Measurements from ENCODE around the gene PTPN5. TPM values are rescaled to one million over a fixed set of nuclear protein-coding genes. Genes with fewer than 3 reads are reported as not detected.

The PTPN5 gene
- polyA plus RNA-seq, 4 donors: 0.22 to 1.6 TPM; not detected in 2

DNA sequence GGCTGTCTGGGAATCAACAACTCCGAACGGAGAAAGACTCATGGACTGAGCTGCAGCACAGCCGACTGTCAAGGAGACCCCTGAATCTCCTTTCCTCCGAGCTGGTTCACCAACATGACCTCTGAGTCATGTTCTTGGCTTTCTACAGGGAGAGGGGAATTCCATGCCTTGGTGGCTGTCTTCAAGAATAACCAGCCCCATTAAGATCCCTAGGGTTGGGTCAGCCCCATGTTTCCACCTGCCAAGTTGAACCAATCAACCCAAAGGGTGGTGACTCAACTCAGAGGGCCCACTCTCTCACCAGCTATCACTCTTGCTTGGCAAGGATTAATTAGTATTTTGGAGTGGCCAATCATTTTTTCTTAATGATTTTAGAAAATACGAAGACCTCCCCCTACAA is 37.3 kb downstream of the PTPN5 start:
- Histone ChIP-seq H3K27ac (ENCODE audit: low read depth in 1 of 3, low read length in 2 of 3) (no peak overlapping the region), H3K27me3 (ENCODE audit: control insufficient read depth in 3 of 3, insufficient read depth in 3 of 3, low read length in 3 of 3) (no peaks in the 10 kb centered on the region), H3K4me3 (ENCODE audit: low read depth in 1 of 3, low read length in 3 of 3) (no peak overlapping the region), H3K4me1 (ENCODE audit: control insufficient read depth in 3 of 3, insufficient read depth in 2 of 3, low read depth in 1 of 3, low read length in 2 of 3) (no peaks in the 10 kb centered on the region), H3K9me3 (ENCODE audit: control insufficient read depth in 2 of 2, insufficient read depth in 1 of 2, low read depth in 1 of 2, low read length in 1 of 2) (no peaks in the 10 kb centered on the region), H3K36me3 (ENCODE audit: control insufficient read depth in 3 of 3, insufficient read depth in 2 of 3, low read depth in 1 of 3, low read length in 3 of 3) (no peaks in the 10 kb centered on the region)
- no peak for DNase-seq
- WGBS, 3 donors: 42 to 89% (median 52%) methylated on average over 4 to 5 of the region's 5 CpGs
- no peak for FAIRE-seq

DNA sequence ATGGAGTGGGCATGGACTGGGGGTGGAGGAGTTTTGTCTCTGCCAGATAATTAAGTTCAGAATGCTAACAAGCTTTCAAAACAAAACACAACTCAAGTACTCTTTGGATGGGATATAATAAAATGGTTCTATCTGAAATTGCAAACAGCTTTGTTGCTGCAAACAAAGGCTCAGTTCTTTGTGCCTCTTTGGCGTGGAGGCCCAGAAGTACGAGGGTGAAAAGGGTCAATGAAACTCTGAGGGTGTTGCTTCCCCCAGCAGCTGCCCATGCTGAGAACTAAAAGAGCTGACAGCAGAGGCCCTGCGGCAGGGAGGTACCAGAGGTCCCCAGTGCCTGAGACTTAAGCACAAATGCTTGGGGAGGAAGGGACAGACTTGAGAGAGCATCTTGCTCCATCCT is 39.1 kb downstream of the PTPN5 start:
- FAIRE-seq: no peak

DNA sequence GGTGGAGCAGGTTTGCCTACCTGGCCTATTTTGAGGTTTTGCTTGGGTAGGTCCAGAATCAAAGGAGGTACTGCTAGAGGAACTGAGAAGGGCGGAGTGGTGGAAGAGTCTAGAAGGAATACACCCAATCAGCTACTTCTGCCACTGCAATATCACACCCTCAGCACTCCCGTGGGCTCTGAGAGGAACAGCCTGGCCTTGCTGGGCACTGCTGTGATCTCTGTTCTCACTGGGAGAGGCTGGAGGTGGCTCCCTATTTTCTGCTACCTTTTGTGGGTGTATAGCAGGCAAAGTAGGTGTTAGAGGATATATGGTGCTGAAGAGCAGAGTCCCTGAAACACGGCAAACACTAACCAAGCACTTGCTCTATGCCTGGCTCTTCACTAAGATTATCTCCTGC is 40.7 kb downstream of the PTPN5 start:
- no peak for DNase-seq
- Histone ChIP-seq H3K4me3 (ENCODE audit: low read depth in 1 of 3, low read length in 3 of 3) (no peak overlapping the region), H3K9me3 (ENCODE audit: control insufficient read depth in 2 of 2, insufficient read depth in 1 of 2, low read depth in 1 of 2, low read length in 1 of 2) (no peaks in the 10 kb centered on the region), H3K36me3 (ENCODE audit: control insufficient read depth in 3 of 3, insufficient read depth in 2 of 3, low read depth in 1 of 3, low read length in 3 of 3) (no peaks in the 10 kb centered on the region), H3K27ac (ENCODE audit: low read depth in 1 of 3, low read length in 2 of 3) (no peak overlapping the region), H3K4me1 (ENCODE audit: control insufficient read depth in 3 of 3, insufficient read depth in 2 of 3, low read depth in 1 of 3, low read length in 2 of 3) (no peaks in the 10 kb centered on the region), H3K27me3 (ENCODE audit: control insufficient read depth in 3 of 3, insufficient read depth in 3 of 3, low read length in 3 of 3) (no peaks in the 10 kb centered on the region)
- no peak for FAIRE-seq
- 70 to 81% (median 72%) methylated on average over 3 of the region's 3 CpGs for WGBS, 3 donors

More for the DNA sequence above, 39.1 kb downstream of the PTPN5 start:
- no peak overlapping the region for H3K27ac ChIP-seq (ENCODE audit: low read depth in 1 of 3, low read length in 2 of 3)
- 21 to 50% (median 23%) methylated on average over 3 of the region's 3 CpGs for WGBS, 3 donors
- no peaks in the 10 kb centered on the region for H3K27me3 ChIP-seq (ENCODE audit: control insufficient read depth in 3 of 3, insufficient read depth in 3 of 3, low read length in 3 of 3)
- no peaks in the 10 kb centered on the region for H3K36me3 ChIP-seq (ENCODE audit: control insufficient read depth in 3 of 3, insufficient read depth in 2 of 3, low read depth in 1 of 3, low read length in 3 of 3)
- no peak for DNase-seq
- no peak overlapping the region for H3K4me3 ChIP-seq (ENCODE audit: low read depth in 1 of 3, low read length in 3 of 3)
- H3K9me3 ChIP-seq (ENCODE audit: control insufficient read depth in 2 of 2, insufficient read depth in 1 of 2, low read depth in 1 of 2, low read length in 1 of 2): no peaks in the 10 kb centered on the region
- no peaks in the 10 kb centered on the region for H3K4me1 ChIP-seq (ENCODE audit: control insufficient read depth in 3 of 3, insufficient read depth in 2 of 3, low read depth in 1 of 3, low read length in 2 of 3)

- WGBS, 3 donors: 68 to 76% (median 70%) methylated on average over 12 of the region's 12 CpGs
- Histone ChIP-seq H3K27me3 (ENCODE audit: control insufficient read depth in 3 of 3, insufficient read depth in 3 of 3, low read length in 3 of 3) (no peaks in the 10 kb centered on the region), H3K36me3 (ENCODE audit: control insufficient read depth in 3 of 3, insufficient read depth in 2 of 3, low read depth in 1 of 3, low read length in 3 of 3) (no peaks in the 10 kb centered on the region), H3K4me1 (ENCODE audit: control insufficient read depth in 3 of 3, insufficient read depth in 2 of 3, low read depth in 1 of 3, low read length in 2 of 3) (no peaks in the 10 kb centered on the region), H3K9me3 (ENCODE audit: control insufficient read depth in 2 of 2, insufficient read depth in 1 of 2, low read depth in 1 of 2, low read length in 1 of 2) (no peaks in the 10 kb centered on the region), H3K27ac (ENCODE audit: low read depth in 1 of 3, low read length in 2 of 3) (no peak overlapping the region), H3K4me3 (ENCODE audit: low read depth in 1 of 3, low read length in 3 of 3) (no peak overlapping the region)
- DNase-seq (no peak), FAIRE-seq (no peak)
Observed at GRCh38 chr11:18749681-18750319, 41.8 kb downstream of the PTPN5 start.

DNA sequence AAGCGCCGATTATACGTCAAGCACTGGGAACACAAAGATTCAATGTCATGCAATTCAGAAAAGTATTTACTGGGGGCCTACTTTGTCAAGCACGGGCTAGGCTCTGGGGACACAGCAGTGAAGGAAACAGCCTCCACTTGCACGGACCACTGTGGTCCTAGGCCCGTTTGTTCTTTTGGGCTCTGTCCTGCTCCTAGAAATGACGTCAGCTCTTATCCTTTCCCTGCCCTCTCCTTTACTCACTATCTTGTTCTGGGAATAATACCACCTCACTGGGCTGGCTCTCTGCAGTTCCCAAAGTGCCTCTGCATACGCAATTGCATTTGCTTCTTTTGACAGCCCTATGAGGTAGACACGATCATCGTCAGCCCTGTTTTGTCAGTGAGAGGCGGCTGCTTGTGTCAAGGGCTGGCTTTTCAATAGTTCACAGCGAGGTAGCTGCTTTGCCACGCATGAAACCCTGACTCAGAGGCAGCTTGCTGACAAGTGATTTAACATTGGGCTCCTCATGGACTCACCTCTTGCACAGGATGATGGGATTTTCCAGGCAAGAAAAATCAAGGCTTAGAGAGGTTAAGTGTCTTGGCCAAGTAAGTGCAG is 42.7 kb downstream of the PTPN5 start:
- H3K9me3 ChIP-seq (ENCODE audit: control insufficient read depth in 2 of 2, insufficient read depth in 1 of 2, low read depth in 1 of 2, low read length in 1 of 2): no peaks in the 10 kb centered on the region

DNA sequence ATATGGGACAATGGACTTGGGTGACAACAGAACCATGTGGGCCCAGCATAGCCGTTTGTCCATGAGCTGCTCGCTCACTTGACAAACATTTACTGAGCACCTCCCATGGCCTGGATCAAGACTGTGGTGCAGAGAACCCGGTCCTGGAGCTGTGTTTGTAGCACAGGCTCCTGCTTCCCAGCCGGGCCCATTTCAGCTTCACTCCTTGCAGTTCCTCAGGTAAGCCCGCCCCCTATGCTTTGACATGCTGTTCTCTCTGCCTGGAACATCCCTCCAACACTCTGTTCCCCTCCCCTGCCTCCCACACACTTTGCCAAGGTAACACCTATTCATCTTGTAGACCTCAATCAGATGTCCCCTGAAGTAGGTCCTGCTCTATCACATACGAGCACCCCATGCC is 46.3 kb downstream of the PTPN5 start:
- Histone ChIP-seq H3K36me3 (ENCODE audit: control insufficient read depth in 3 of 3, insufficient read depth in 2 of 3, low read depth in 1 of 3, low read length in 3 of 3) (no peaks in the 10 kb centered on the region), H3K4me1 (ENCODE audit: control insufficient read depth in 3 of 3, insufficient read depth in 2 of 3, low read depth in 1 of 3, low read length in 2 of 3) (no peaks in the 10 kb centered on the region), H3K9me3 (ENCODE audit: control insufficient read depth in 2 of 2, insufficient read depth in 1 of 2, low read depth in 1 of 2, low read length in 1 of 2) (no peaks in the 10 kb centered on the region), H3K4me3 (ENCODE audit: low read depth in 1 of 3, low read length in 3 of 3) (no peak overlapping the region), H3K27me3 (ENCODE audit: control insufficient read depth in 3 of 3, insufficient read depth in 3 of 3, low read length in 3 of 3) (no peaks in the 10 kb centered on the region), H3K27ac (ENCODE audit: low read depth in 1 of 3, low read length in 2 of 3) (no peak overlapping the region)
- no peak for FAIRE-seq
- DNase-seq: no peak
- WGBS, 3 donors: 75 to 80% (median 80%) methylated on average over 6 of the region's 6 CpGs

More for the DNA sequence above, 42.7 kb downstream of the PTPN5 start:
- Histone ChIP-seq H3K27ac (ENCODE audit: low read depth in 1 of 3, low read length in 2 of 3) (no peak overlapping the region), H3K4me1 (ENCODE audit: control insufficient read depth in 3 of 3, insufficient read depth in 2 of 3, low read depth in 1 of 3, low read length in 2 of 3) (no peaks in the 10 kb centered on the region), H3K4me3 (ENCODE audit: low read depth in 1 of 3, low read length in 3 of 3) (no peak overlapping the region), H3K36me3 (ENCODE audit: control insufficient read depth in 3 of 3, insufficient read depth in 2 of 3, low read depth in 1 of 3, low read length in 3 of 3) (no peaks in the 10 kb centered on the region), H3K27me3 (ENCODE audit: control insufficient read depth in 3 of 3, insufficient read depth in 3 of 3, low read length in 3 of 3) (no peaks in the 10 kb centered on the region)
- WGBS, 3 donors: 85 to 89% (median 85%) methylated on average over 13 of the region's 13 CpGs
- FAIRE-seq: no peak
- no peak for DNase-seq

- Histone ChIP-seq H3K27me3 (ENCODE audit: control insufficient read depth in 3 of 3, insufficient read depth in 3 of 3, low read length in 3 of 3) (no peaks in the 10 kb centered on the region), H3K9me3 (ENCODE audit: control insufficient read depth in 2 of 2, insufficient read depth in 1 of 2, low read depth in 1 of 2, low read length in 1 of 2) (no peaks in the 10 kb centered on the region), H3K4me1 (ENCODE audit: control insufficient read depth in 3 of 3, insufficient read depth in 2 of 3, low read depth in 1 of 3, low read length in 2 of 3) (no peaks in the 10 kb centered on the region), H3K4me3 (ENCODE audit: low read depth in 1 of 3, low read length in 3 of 3) (no peak overlapping the region), H3K27ac (ENCODE audit: low read depth in 1 of 3, low read length in 2 of 3) (no peak overlapping the region), H3K36me3 (ENCODE audit: control insufficient read depth in 3 of 3, insufficient read depth in 2 of 3, low read depth in 1 of 3, low read length in 3 of 3) (no peaks in the 10 kb centered on the region)
- FAIRE-seq (no peak), DNase-seq (no peak)
- 79 to 84% (median 82%) methylated on average over 15 of the region's 15 CpGs for WGBS, 3 donors
Observed at GRCh38 chr11:18743900-18744514, 47.6 kb downstream of the PTPN5 start.

- WGBS, 3 donors: 80 to 90% (median 88%) methylated on average over 10 of the region's 10 CpGs
- FAIRE-seq: no peak
Observed at GRCh38 chr11:18743365-18743764, 48.2 kb downstream of the PTPN5 start.

More at GRCh38 chr11:18743365-18743764, 48.2 kb downstream of the PTPN5 start:
- Histone ChIP-seq H3K27me3 (ENCODE audit: control insufficient read depth in 3 of 3, insufficient read depth in 3 of 3, low read length in 3 of 3) (no peaks in the 10 kb centered on the region), H3K27ac (ENCODE audit: low read depth in 1 of 3, low read length in 2 of 3) (no peak overlapping the region), H3K4me1 (ENCODE audit: control insufficient read depth in 3 of 3, insufficient read depth in 2 of 3, low read depth in 1 of 3, low read length in 2 of 3) (no peaks in the 10 kb centered on the region), H3K36me3 (ENCODE audit: control insufficient read depth in 3 of 3, insufficient read depth in 2 of 3, low read depth in 1 of 3, low read length in 3 of 3) (no peaks in the 10 kb centered on the region), H3K4me3 (ENCODE audit: low read depth in 1 of 3, low read length in 3 of 3) (no peak overlapping the region), H3K9me3 (ENCODE audit: control insufficient read depth in 2 of 2, insufficient read depth in 1 of 2, low read depth in 1 of 2, low read length in 1 of 2) (no peaks in the 10 kb centered on the region)
- DNase-seq: no peak
